ENCODE results near the gene ADAD2.
"Not testable (repeated sequence)": the region's sequence is repeated elsewhere in the genome, so short reads cannot be mapped to it uniquely, and the experiment has no call there.

Gene ADAD2

GRCh38 chr16:84196727-84197394 is 5.9 kb downstream of the ADAD2 start:
- DNase-seq, result no peak

- no peak for DNase-seq
Measured at GRCh38 chr16:84197466-84198128, 6.6 kb downstream of the ADAD2 start.

DNA sequence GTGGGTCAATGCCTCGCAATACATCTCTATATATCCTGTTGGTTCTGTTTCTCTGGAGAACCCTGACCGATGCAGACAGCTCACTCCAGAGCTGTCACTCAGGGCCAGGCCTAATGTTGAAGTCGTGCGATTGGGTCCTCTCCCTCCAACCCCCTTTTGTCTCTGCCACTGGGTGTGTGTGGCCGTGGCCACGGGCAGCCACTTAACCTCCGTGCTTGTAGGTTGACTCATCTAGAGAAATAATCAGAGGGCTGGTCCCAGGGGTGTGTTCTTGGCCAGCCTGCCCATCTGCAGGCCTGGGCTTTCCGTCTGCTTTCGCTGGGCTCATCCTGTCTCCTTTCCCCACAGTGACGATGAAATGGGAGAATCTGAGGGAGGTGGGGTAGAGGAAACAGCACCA is 7.4 kb downstream of the ADAD2 start:
- no peak for DNase-seq

- DNase-seq, result no peak
Measured at GRCh38 chr16:84199097-84199496, 8.1 kb downstream of the ADAD2 start.

GRCh38 chr16:84199861-84200260 is 8.9 kb downstream of the ADAD2 start:
- no peak for DNase-seq

- not testable (repeated sequence) for DNase-seq
Measured at GRCh38 chr16:84204551-84204950, 13.6 kb downstream of the ADAD2 start.

- not testable (repeated sequence) for DNase-seq
Measured at GRCh38 chr16:84205123-84205522, 14.2 kb downstream of the ADAD2 start.

GRCh38 chr16:84205976-84206691 is 15.2 kb downstream of the ADAD2 start:
- DNase-seq, result no peak

GRCh38 chr16:84207251-84207650 is 16.3 kb downstream of the ADAD2 start:
- DNase-seq, result no peak

DNA sequence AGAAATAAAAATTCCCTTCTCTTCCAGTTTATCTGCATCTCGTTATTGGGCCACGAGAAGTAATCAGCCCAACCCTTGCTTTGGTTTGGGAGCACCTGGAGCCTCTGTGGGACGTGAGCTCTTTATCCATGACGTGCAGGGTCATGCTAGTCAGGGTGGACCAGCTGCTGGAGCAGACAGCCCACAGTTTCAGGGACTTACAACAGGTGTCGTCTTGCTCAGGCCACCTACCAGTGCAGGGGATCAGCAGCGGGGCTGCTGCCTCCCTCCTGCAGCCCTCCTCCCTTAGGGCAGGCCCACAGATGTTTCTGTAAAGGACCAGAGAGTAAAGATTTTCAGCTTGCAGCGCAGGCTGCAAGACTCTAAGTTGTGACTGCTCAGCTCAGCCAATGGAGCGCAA is 16.9 kb downstream of the ADAD2 start:
- peak in 1 of 2 experiments; percentile 36 for DNase-seq

- no peak for DNase-seq
Measured at GRCh38 chr16:84209989-84210388, 19.0 kb downstream of the ADAD2 start.

DNA sequence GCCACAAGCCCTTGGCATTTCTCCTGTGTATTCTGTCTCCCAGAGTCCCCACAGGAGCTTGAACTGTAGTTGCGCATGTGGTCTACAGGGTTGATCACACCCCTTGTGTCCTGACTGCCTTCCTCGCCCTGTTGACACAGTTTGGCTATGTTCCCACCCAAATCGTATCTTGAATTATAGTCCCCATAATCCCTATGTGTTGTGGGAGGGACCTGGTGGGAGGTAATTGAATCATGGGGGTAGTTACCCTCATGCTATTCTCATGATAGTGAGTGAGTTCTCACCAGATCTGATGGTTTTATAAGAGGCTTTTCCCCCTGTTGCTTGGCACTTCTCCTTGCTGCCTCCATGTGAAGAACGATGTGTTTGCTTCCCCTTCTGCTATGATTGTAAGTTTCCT is 21.2 kb downstream of the ADAD2 start:
- no peak for DNase-seq

- no peak for DNase-seq
Measured at GRCh38 chr16:84212631-84213030, 21.7 kb downstream of the ADAD2 start.

- DNase-seq, result no peak
Measured at GRCh38 chr16:84214451-84215066, 23.6 kb downstream of the ADAD2 start.

DNA sequence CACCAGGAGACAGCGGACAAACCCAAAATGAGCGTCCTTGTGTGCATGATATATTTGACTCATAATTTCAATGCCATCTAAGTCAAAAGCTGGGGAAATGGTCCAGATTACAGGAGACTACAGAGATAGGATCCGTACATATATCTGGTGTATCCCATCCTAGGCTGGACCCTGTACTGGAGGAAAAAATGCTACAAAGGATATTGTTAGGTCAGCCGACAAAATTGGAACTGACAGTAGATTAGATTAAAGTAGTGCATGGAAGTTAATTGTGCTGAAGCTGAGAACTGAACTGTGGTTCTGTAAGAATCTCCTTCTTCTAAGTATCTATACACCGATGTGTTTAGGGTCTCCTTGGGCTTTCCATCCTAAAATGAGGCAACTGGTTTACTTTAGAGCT is 24.6 kb downstream of the ADAD2 start:
- no peak for DNase-seq

DNA sequence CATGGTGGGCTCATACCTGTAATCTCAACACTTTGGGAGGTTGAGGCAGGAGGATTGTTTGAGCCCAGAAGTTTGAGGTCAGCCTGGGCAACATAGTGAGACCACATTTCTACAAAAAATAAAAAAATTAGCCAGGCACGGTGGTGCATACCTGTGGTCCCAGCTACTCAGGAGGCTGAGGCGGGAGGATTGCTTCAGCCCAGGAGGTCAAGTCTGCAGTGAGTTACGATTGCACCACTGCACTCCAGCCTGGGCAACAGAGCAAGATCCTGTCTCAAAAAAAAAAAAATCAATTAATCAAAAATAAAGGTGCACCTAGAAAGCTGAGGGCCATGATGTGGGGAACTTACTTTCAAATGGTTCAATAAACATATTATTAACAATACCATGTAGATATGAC is 25.2 kb downstream of the ADAD2 start:
- DNase-seq, result not testable (repeated sequence)

DNA sequence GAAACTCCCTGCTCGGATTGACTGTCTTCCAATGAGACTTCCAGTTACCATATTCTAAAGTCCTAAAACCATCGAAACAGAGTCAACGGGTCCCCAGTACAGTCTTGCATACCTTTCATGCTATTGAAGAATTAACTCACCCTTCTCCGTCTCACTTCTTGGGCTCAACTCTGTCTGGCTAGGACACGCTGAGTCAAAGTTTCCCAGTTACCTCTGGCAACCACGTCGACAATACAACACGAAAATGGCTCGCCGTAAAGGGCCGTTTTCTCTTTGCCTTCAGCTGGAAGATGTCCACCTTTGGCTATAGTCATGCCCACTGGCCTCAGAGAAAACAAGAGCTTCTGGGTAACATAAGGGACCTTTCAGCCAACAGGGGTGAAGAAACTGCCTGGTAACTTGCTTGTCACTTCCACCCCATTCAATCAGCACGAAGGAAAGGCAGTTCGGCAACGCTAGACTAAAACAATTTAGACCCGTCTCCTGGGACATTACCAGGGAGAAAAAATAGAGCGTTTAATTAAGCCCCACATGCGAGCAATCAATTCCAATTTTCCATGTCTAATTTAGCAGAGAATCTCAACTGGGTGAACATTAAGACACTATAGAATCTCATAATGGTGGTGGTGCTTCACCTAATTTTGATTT is 27.3 kb downstream of the ADAD2 start:
- no peak for DNase-seq

GRCh38 chr16:84218956-84219355 is 28.0 kb downstream of the ADAD2 start:
- DNase-seq, result no peak

GRCh38 chr16:84220851-84221250 is 29.9 kb downstream of the ADAD2 start:
- no peak for DNase-seq

DNA sequence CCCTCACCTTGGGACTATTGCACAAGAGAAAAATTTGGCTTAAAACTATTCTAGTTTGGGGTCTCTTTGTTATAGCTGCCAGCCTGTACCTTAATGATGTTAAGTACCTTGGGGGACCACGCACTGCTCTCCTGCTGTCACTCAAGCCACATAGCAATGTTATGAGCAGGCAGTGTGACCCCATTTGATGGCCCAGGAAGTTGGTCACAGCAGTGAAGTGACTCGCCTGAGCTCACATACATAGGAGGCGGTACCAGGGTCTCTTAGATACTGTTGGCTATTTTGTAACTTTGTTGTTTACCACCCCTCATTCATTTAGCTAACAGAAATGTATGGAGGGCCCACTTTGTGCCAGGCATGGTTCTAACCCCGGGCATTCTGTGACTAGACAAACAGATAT is 32.5 kb downstream of the ADAD2 start:
- DNase-seq, result no peak

- DNase-seq, result no peak
Measured at GRCh38 chr16:84224554-84224953, 33.6 kb downstream of the ADAD2 start.

DNA sequence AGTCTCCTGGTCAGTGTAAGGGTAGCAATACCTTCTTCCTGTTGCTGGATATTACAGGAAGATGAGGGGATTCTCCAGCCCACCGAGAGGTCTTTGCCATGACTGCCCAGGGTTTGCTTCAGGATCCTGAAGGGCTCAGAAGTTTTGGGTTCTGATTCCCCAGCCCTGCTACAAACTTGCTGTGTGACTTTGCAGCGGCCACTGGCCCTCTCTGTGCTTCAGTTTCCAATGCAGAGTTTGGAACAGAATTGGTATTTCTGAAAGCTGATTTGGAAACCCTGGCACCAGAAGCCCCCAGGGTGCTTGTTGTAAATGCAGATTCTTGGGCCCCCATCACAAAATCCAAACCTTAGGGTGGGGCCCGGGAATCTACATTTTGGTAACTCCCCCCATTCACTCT is 34.2 kb downstream of the ADAD2 start:
- DNase-seq, result no peak

GRCh38 chr16:84225571-84225970 is 34.6 kb downstream of the ADAD2 start:
- no peak for DNase-seq
